Adrenal gland (tissue), 5 donors: ENCODE measurements around the gene ENDOU.

Experiments
- CTCF ChIP-seq, 6 experiments: fragments of 450-650 bp in 4 of 6; fragments of 200-600 bp in 2 of 6; sonication (generic) in 1 of 6; IDR thresholded peaks; 1 replicate in 5 of 6; 2 replicates in 1 of 6; pipeline versions ENCODE4 v1.5.1 to v1.8.0; 2016 to 2021; ENCODE audit warnings: antibody characterized with exemption in 6 of 6, mild to moderate bottlenecking in 2 of 6, moderate library complexity in 1 of 6
- POLR2A ChIP-seq, 2 donors: fragments of 450-650 bp; IDR thresholded peaks; one replicate each; pipeline ENCODE4 v1.6.1; 2017; ENCODE audit warnings: antibody characterized with exemption in 2 of 2, mild to moderate bottlenecking in 2 of 2, moderate library complexity in 1 of 2
- donor health status: DM: no; HTN: no; CAD: no.

- TF ChIP-seq CTCF (IDR thresholded peaks at IDR 0.05) (no peak), POLR2A (IDR thresholded peaks at IDR 0.05) (no peak)
Observed at GRCh38 chr12:47739297-47739696, 14.0 kb upstream of the ENDOU start.
